Vagina (tissue), 2 donors: ENCODE measurements around the gene GNAQ. TPM values are rescaled to one million over a fixed set of nuclear protein-coding genes. Genes with fewer than 3 reads are reported as not detected.

Source experiments
- DNase-seq, 2 donors: peaks; one replicate each; pipeline ENCODE4 v3.0.0-alpha.2; 2017; ENCODE audit errors: extremely low spot score in 2 of 2
- H3K27ac ChIP-seq: fragments of 200-600 bp; sonication (generic); one replicate; pipeline ENCODE4 v1.5.1; 2019
- H3K27me3 ChIP-seq: fragments of 200-600 bp; sonication (generic); one replicate; pipeline ENCODE4 v1.5.1; 2019
- H3K36me3 ChIP-seq, 2 donors: fragments of 200-600 bp; sonication (generic); one replicate each; pipeline ENCODE4 v1.5.1; 2017 to 2019
- H3K4me1 ChIP-seq: fragments of 200-600 bp; sonication (generic); one replicate; pipeline ENCODE4 v1.5.1; 2019
- H3K4me3 ChIP-seq, 2 donors: fragments of 200-600 bp; sonication (generic); 1 replicate in 1 of 2; 2 replicates in 1 of 2; pipeline ENCODE4 v1.5.1; 2016 to 2019
- H3K9me3 ChIP-seq: fragments of 200-600 bp; sonication (generic); one replicate; pipeline ENCODE4 v1.5.1; 2019
- POLR2A ChIP-seq, 2 donors: fragments of 450-650 bp; IDR thresholded peaks; one replicate each; pipeline ENCODE4 v1.6.1; 2017; ENCODE audit warnings: antibody characterized with exemption in 2 of 2, mild to moderate bottlenecking in 2 of 2, moderate library complexity in 2 of 2
- POLR2AphosphoS5 ChIP-seq, 2 donors: sonication (generic); formaldehyde crosslinking; IDR thresholded peaks; one replicate each; pipeline ENCODE4 v1.9.0; 2017; ENCODE audit warnings: antibody characterized with exemption in 2 of 2, mild to moderate bottlenecking in 2 of 2, low read depth in 1 of 2; ENCODE audit not compliant: insufficient read depth in 1 of 2
- intact Hi-C: fragments of 100-400 bp; cut with DNase I; formaldehyde crosslinking; loops from one replicate; pipeline ENCODE4 v1.15.1; 2023
- total RNA-seq: library from RNA; depleted of rRNA; stranded (reverse); fragments of >200 nt; gene quantifications from one replicate; pipeline ENCODE4 v1.2.3, GENCODE V29; 2016
- TF ChIP-seq, protein P1 (sequence below), 3 experiments: fragments of 450-650 bp in 2 of 3; fragments of 200-600 bp in 1 of 3; sonication (generic) in 1 of 3; IDR thresholded peaks; one replicate each; pipeline ENCODE4 v1.5.1; 2017 to 2019; ENCODE audit warnings: antibody characterized with exemption in 3 of 3, mild to moderate bottlenecking in 2 of 3, moderate library complexity in 2 of 3

GNAQ gene
- total RNA-seq, 1 donor from 2014 or later: 31.9 TPM

DNA sequence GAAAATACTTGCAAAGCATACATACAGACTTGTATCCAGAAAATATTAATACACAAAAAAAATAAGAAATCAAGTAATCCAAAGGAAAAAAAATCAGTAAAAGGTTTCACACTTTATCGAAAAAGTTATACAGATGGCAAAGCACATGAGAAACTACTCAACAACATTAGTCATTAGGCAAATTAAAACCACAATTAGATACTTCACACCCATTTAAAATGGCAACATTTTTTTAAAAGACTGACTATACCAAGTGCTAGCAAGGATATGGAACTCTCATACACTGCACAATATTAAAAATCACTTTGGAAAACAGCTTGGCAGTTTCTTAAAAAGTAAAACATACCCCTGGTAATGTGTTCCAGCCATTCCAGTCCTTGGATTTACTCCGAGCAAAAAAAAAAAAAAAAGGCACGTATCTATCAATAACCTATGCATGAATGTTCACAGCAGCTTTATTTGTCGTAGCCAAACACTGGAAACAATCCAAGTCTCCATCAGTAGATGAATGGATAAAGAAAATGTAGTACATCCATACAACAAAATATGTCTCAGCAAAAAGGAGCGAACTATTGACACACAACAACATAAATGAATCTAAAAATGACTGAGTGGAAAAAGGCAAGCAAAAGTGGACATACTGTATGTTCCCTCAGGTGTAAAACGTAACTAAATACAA, 66.0 kb downstream of the GNAQ start:
- H3K36me3 ChIP-seq: no peaks in the 10 kb centered on the region
- intact Hi-C loops: no loop called here
- DNase-seq: no peak
- H3K9me3 ChIP-seq: no peaks in the 10 kb centered on the region
- H3K27me3 ChIP-seq: no peaks in the 10 kb centered on the region
- H3K4me1 ChIP-seq: peaks cover 35% of the 10 kb centered on the region
- H3K27ac ChIP-seq: no peak overlapping the region
- TF ChIP-seq, protein P1, sequence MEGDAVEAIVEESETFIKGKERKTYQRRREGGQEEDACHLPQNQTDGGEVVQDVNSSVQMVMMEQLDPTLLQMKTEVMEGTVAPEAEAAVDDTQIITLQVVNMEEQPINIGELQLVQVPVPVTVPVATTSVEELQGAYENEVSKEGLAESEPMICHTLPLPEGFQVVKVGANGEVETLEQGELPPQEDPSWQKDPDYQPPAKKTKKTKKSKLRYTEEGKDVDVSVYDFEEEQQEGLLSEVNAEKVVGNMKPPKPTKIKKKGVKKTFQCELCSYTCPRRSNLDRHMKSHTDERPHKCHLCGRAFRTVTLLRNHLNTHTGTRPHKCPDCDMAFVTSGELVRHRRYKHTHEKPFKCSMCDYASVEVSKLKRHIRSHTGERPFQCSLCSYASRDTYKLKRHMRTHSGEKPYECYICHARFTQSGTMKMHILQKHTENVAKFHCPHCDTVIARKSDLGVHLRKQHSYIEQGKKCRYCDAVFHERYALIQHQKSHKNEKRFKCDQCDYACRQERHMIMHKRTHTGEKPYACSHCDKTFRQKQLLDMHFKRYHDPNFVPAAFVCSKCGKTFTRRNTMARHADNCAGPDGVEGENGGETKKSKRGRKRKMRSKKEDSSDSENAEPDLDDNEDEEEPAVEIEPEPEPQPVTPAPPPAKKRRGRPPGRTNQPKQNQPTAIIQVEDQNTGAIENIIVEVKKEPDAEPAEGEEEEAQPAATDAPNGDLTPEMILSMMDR (IDR thresholded peaks at IDR 0.05): no peak
- TF ChIP-seq POLR2AphosphoS5 (IDR thresholded peaks at IDR 0.05; ENCODE audit: insufficient read depth in 1 of 2, low read depth in 1 of 2) (no peak), POLR2A (IDR thresholded peaks at IDR 0.05) (no peak)
- no peak overlapping the region for H3K4me3 ChIP-seq

- no peak for TF ChIP-seq POLR2A (IDR thresholded peaks at IDR 0.05)
- TF ChIP-seq POLR2AphosphoS5 (IDR thresholded peaks at IDR 0.05; ENCODE audit: insufficient read depth in 1 of 2, low read depth in 1 of 2): no peak
- TF ChIP-seq, protein P1 (IDR thresholded peaks at IDR 0.05): no peak
- no peaks in the 10 kb centered on the region for H3K36me3 ChIP-seq
- peaks cover 40% of the 10 kb centered on the region for H3K4me1 ChIP-seq
- DNase-seq: no peak
- intact Hi-C loops: no loop called here
- H3K27me3 ChIP-seq: no peaks in the 10 kb centered on the region
- H3K27ac ChIP-seq: no peak overlapping the region
- H3K4me3 ChIP-seq: no peak overlapping the region
- no peaks in the 10 kb centered on the region for H3K9me3 ChIP-seq
Measured at GRCh38 chr9:77964258-77964657, 67.4 kb downstream of the GNAQ start.

- peaks cover 47% of the 10 kb centered on the region for H3K4me1 ChIP-seq
- no peak for DNase-seq
Measured at GRCh38 chr9:77961541-77961940, 70.1 kb downstream of the GNAQ start.

DNA sequence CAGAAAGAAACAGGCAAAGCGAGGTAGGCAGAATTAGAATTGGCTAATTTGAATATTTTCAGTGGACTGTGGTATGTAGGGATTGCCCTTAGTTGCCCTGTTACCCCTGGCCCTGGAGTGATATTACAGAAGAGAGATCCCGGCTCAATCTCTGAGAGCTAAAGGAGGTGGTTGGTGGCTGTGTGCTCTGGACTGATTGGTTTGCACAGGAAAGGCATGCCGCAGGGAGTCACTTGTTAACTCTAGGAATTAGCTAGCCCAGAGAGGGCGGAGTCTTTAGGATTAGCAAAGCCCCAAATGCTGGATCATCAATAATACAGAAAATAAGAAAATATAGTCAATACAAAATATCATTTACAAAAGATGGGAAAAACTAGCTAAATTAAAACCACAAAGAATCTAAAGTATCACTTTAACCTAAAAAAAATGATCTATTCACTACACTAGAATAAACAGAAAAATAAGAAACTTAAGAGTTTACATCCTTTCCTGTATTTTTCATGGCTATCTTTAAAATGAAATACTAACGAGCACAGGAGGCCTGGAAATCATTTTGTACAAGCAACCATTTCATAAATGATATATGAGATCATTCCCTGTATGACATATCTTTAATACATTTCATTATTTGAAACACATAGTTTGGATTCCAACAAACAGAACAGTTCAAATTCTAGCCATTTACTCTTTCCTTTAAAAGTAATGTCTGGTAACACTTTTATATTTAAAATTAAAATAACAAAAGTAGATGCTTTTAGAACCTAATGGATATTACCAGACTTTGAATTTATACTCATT, 71.1 kb downstream of the GNAQ start:
- intact Hi-C loops: no loop called here
- no peak for DNase-seq
- no peaks in the 10 kb centered on the region for H3K9me3 ChIP-seq
- no peaks in the 10 kb centered on the region for H3K27me3 ChIP-seq
- H3K4me3 ChIP-seq: no peak overlapping the region
- H3K27ac ChIP-seq: peak overlapping the region; percentile 9
- H3K36me3 ChIP-seq: no peaks in the 10 kb centered on the region
- TF ChIP-seq, protein P1 (IDR thresholded peaks at IDR 0.05): no peak
- TF ChIP-seq POLR2AphosphoS5 (IDR thresholded peaks at IDR 0.05; ENCODE audit: insufficient read depth in 1 of 2, low read depth in 1 of 2): no peak
- H3K4me1 ChIP-seq: peaks cover 43% of the 10 kb centered on the region

More at GRCh38 chr9:77961541-77961940, 70.1 kb downstream of the GNAQ start:
- no peaks in the 10 kb centered on the region for H3K36me3 ChIP-seq
- no peaks in the 10 kb centered on the region for H3K9me3 ChIP-seq
- intact Hi-C loops: no loop called here
- TF ChIP-seq POLR2AphosphoS5 (IDR thresholded peaks at IDR 0.05; ENCODE audit: insufficient read depth in 1 of 2, low read depth in 1 of 2) (no peak), POLR2A (IDR thresholded peaks at IDR 0.05) (no peak)
- TF ChIP-seq, protein P1 (IDR thresholded peaks at IDR 0.05): no peak
- H3K4me3 ChIP-seq: no peak overlapping the region
- peak overlapping the region; percentile 9 for H3K27ac ChIP-seq
- H3K27me3 ChIP-seq: no peaks in the 10 kb centered on the region

DNA sequence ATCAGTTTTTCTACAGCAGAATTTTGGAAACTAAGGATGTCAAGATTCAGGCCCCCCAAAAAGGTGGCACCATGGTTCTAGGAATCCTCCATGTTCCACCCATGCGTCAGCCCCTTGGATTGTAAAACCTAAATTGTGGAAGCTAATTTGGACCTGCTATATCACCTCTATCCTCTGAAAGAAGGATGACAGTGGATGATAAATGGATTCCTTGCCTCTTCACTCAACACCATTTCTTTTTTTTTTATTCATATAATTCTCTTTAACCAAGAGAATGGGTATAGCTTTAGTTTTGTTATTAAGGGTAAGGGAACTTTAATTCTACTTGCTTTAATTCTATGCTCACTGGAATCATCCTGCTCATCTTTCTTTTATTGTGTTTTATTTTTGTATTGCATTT, 71.8 kb downstream of the GNAQ start:
- H3K36me3 ChIP-seq: no peaks in the 10 kb centered on the region
- intact Hi-C loops: no loop called here
- H3K27me3 ChIP-seq: no peaks in the 10 kb centered on the region
- TF ChIP-seq POLR2AphosphoS5 (IDR thresholded peaks at IDR 0.05; ENCODE audit: insufficient read depth in 1 of 2, low read depth in 1 of 2) (no peak), POLR2A (IDR thresholded peaks at IDR 0.05) (no peak)
- TF ChIP-seq, protein P1 (IDR thresholded peaks at IDR 0.05): no peak
- no peaks in the 10 kb centered on the region for H3K9me3 ChIP-seq
- H3K4me3 ChIP-seq: no peak overlapping the region
- no peak for DNase-seq
- peaks cover 41% of the 10 kb centered on the region for H3K4me1 ChIP-seq
- no peak overlapping the region for H3K27ac ChIP-seq
